Mucosa of rectum (tissue), 2 donors: ENCODE measurements around the gene PTPRD.

ENCODE experiments used
- H3K27ac ChIP-seq, 2 donors: one replicate each; pipeline ENCODE4 v1.7.0; 2013; ENCODE audit warnings: inconsistent platforms in 2 of 2, low read depth in 2 of 2, low read length in 2 of 2
- H3K27me3 ChIP-seq, 2 donors: one replicate each; pipeline ENCODE4 v1.7.0; 2013; ENCODE audit warnings: low read length in 2 of 2; ENCODE audit not compliant: control insufficient read depth in 2 of 2, insufficient read depth in 2 of 2
- H3K36me3 ChIP-seq, 2 donors: one replicate each; pipeline ENCODE4 v1.7.0; 2013; ENCODE audit warnings: low read length in 2 of 2; ENCODE audit not compliant: control insufficient read depth in 2 of 2, insufficient read depth in 2 of 2
- H3K4me1 ChIP-seq, 2 donors: one replicate each; pipeline ENCODE4 v1.7.0; 2013; ENCODE audit warnings: low read length in 2 of 2, mild to moderate bottlenecking in 1 of 2; ENCODE audit not compliant: control insufficient read depth in 2 of 2, insufficient read depth in 2 of 2
- H3K4me3 ChIP-seq, 2 donors: one replicate each; pipeline ENCODE4 v1.7.0; 2013; ENCODE audit warnings: low read length in 2 of 2
- H3K9ac ChIP-seq, 2 donors: one replicate each; pipeline ENCODE4 v1.7.0; 2013; ENCODE audit warnings: low read length in 2 of 2, low read depth in 1 of 2, mild to moderate bottlenecking in 1 of 2
- H3K9me3 ChIP-seq, 2 donors: one replicate each; pipeline ENCODE4 v1.7.0; 2013; ENCODE audit warnings: low read length in 2 of 2; ENCODE audit not compliant: control insufficient read depth in 2 of 2
- donor health status: healthy.
- donor health status: Normal muscosa, but diverticular disease.

The PTPRD gene

DNA sequence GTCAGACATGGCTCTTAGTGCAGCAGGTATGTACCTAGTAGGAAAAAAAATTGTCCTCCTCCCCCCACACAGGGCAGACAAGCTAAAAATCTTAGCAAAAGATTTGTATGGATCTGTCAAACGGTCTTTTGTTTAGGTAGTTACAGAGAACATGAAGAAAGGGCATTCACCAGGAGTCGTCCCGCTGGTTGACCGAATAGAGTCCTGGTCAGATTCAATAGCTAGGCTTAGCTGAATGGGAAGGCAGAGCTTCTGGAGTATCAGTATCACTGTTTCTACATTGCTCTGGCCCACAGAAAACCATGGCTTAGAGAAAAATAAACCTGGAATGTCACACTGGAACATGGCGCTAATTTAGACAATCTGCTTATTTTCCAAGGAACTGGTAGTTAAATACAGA is 642.3 kb downstream of the PTPRD start:
- Histone ChIP-seq H3K4me1 (peaks cover 0 to 4% of the 10 kb centered on the region in 2 donors), H3K4me3 (no peak overlapping the region), H3K9ac (no peak overlapping the region), H3K27ac (no peak overlapping the region), H3K9me3 (no peaks in the 10 kb centered on the region), H3K27me3 (no peaks in the 10 kb centered on the region), H3K36me3 (no peaks in the 10 kb centered on the region)

DNA sequence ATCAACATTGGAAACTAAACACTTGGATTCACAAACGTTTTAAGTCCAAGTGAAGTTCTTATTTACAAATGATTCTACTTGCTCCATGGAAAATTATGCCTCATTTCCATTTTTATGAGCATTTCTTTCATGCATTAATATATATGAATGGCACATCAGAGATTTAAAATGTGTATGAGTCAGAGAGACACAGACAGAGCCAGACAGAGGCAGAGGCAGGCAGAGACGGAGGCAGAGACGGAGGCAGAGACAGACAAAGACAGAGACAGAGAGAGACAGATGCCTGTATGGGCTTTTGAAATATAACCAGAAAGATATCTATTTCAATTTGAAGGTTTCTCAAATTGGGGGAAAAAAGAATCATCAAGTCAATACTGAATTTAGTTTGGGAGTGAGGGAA is 649.0 kb downstream of the PTPRD start:
- Histone ChIP-seq H3K36me3 (no peaks in the 10 kb centered on the region), H3K4me1 (no peaks in the 10 kb centered on the region), H3K9ac (no peak overlapping the region), H3K27ac (no peak overlapping the region), H3K4me3 (no peak overlapping the region), H3K9me3 (no peaks in the 10 kb centered on the region), H3K27me3 (no peaks in the 10 kb centered on the region)

DNA sequence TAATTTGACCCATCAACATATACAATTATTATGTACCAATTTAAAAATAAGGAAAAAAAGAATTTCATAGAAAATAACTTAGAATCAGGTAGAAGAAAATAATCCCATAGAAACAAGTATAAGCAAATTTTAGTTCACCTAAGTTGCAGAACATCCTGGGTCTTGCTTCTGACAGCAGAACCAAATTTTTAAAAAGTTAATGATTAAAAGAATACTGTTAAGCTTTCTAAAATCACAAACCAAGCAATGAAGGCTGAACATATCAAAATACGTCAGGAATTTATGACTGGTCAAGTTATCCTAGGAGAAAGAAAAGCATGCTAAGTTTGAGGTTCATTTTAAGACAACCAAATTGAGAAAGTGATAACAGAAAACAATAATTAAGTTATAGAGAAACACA is 650.9 kb downstream of the PTPRD start:
- no peaks in the 10 kb centered on the region for H3K36me3 ChIP-seq
- H3K27ac ChIP-seq, result no peak overlapping the region

DNA sequence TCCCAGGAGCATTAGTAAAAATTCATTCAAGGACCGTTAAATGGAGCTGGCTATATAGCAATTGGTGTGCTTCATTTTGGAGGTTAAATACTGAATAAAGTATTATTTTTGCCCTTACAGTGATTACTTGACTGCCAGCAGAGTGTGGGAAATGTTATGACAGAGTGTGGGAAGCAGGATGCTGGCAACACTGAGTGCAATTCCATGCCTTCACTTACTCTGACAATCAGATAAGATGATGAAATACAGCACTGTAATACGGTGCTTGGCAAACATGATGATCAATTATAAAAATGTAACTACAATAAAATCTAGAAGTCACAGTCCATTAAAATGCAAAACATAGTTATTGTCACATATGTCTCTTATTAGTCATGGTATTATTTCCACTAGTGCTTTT is 651.3 kb downstream of the PTPRD start:
- no peaks in the 10 kb centered on the region for H3K4me1 ChIP-seq
- no peaks in the 10 kb centered on the region for H3K9me3 ChIP-seq
- no peak overlapping the region for H3K9ac ChIP-seq
- H3K27me3 ChIP-seq, result no peaks in the 10 kb centered on the region
- no peak overlapping the region for H3K27ac ChIP-seq
- no peak overlapping the region for H3K4me3 ChIP-seq
- H3K36me3 ChIP-seq, result no peaks in the 10 kb centered on the region

More for the DNA sequence above, 650.9 kb downstream of the PTPRD start:
- Histone ChIP-seq H3K9ac (no peak overlapping the region), H3K9me3 (no peaks in the 10 kb centered on the region), H3K4me1 (no peaks in the 10 kb centered on the region), H3K27me3 (no peaks in the 10 kb centered on the region), H3K4me3 (no peak overlapping the region)

DNA sequence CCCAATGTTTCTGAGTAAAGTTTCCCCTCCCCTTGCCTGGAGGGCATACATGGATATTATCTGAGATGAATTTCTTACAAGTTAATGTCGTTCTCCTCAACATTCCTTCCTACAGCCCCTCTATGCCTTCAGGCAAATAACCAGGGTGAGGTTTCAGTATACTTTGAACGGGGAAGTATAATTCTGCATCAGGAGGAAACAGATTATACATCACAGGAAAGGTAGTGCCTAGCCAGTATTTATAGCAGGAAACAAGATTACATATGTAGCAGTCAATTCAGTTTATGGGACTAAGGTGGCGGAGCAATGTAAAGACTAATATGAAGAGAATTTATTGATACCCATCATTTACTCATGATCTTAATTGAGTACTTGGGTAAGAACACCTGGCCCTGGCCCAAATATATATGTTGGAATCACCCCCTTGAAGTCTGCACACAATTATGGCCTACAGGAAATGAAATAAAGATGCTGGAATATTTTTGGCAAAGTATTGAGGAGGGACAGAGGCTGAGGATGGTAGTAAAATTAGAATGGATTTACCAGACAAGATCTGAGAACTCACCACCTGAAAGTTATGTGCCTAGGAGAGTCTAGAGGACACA is 661.1 kb downstream of the PTPRD start:
- H3K27me3 ChIP-seq, result no peaks in the 10 kb centered on the region
- H3K9ac ChIP-seq, result no peak overlapping the region
- H3K4me1 ChIP-seq, result no peaks in the 10 kb centered on the region
- H3K9me3 ChIP-seq, result no peaks in the 10 kb centered on the region
- H3K36me3 ChIP-seq, result no peaks in the 10 kb centered on the region
- no peak overlapping the region for H3K27ac ChIP-seq
- no peak overlapping the region for H3K4me3 ChIP-seq

DNA sequence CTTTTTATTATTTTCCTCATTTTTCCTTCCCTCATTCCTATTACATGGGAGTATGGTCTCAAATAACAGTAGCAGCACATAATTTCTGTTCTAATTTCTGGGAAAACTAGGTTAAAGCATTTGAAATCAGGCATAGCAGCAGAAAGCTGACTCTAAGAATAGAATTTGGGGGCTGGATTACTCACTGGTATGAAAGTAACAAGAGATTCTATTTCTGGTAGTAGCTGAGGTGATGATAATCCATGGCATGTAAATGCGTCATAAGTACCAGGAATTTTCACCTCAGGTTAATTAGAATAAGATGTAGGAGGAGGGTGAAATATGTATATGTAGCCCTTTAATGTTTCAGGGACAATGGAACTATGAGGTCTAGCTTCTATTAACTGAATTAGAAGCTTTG is 662.0 kb downstream of the PTPRD start:
- Histone ChIP-seq H3K36me3 (no peaks in the 10 kb centered on the region), H3K9me3 (no peaks in the 10 kb centered on the region), H3K27ac (no peak overlapping the region), H3K27me3 (no peaks in the 10 kb centered on the region), H3K4me3 (no peak overlapping the region), H3K4me1 (no peaks in the 10 kb centered on the region), H3K9ac (no peak overlapping the region)

DNA sequence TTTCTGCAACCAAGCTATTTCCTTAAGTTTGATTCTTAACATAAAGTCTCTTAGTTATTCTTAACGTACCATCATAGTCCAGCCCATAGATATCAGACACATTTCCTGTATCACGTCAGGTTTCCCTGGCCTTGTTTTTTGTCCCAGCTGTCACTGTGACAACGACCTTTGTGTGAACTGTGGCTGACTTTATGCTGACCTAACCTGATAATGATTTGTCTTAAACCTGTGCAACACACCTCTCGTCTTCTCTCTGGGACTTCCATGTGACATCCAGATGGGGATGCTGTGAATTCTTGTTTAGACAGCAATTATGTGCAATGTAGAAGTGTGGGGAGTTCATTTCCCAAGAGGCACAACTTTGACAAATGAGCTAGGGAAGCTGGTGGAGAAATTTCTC is 662.8 kb downstream of the PTPRD start:
- H3K9ac ChIP-seq, result no peak overlapping the region
- H3K27me3 ChIP-seq, result no peaks in the 10 kb centered on the region
- H3K36me3 ChIP-seq, result no peaks in the 10 kb centered on the region
- no peak overlapping the region for H3K27ac ChIP-seq
- H3K9me3 ChIP-seq, result no peaks in the 10 kb centered on the region
- H3K4me3 ChIP-seq, result no peak overlapping the region
- H3K4me1 ChIP-seq, result no peaks in the 10 kb centered on the region

DNA sequence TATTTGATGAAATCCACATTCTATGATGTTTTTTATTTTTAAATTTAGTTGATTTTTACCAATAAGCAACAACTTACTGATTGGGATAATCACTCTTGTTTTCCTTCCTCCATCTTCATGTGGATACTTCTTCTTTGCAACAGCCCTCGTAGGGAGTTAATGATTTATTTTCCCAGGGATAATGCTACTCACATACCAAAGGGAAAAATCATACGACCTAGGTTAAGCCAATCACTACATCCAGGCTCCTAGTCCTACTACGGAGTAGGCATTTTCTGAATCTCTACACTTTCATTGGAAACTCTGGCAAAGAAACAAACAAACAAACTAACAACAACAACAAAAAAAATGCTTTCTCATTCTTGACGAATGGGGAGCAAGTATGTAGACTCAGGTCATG is 663.4 kb downstream of the PTPRD start:
- no peak overlapping the region for H3K4me3 ChIP-seq
- H3K4me1 ChIP-seq, result no peaks in the 10 kb centered on the region
- H3K27ac ChIP-seq, result no peak overlapping the region
- H3K36me3 ChIP-seq, result no peaks in the 10 kb centered on the region
- no peak overlapping the region for H3K9ac ChIP-seq
- H3K9me3 ChIP-seq, result no peaks in the 10 kb centered on the region
- no peaks in the 10 kb centered on the region for H3K27me3 ChIP-seq

DNA sequence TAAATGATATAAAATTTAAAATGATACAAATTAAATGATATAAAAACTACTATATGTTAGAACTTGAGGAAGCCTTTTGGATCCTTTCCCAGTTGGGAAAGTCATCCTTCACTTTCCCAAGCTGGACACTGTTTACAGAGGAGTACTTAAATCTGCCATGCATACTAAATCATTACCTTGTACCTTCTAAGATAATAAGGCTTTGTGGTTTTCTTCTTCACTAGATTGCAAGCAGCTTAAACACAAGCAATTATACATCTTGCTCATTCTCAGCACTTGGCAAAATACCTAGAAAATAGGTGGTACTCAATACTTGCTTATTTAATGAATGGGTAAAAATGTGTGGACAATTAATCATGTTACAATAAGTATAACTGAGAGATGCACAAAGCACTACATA is 666.8 kb downstream of the PTPRD start:
- Histone ChIP-seq H3K27ac (no peak overlapping the region), H3K9me3 (no peaks in the 10 kb centered on the region), H3K36me3 (no peaks in the 10 kb centered on the region), H3K9ac (no peak overlapping the region), H3K4me3 (no peak overlapping the region), H3K4me1 (no peaks in the 10 kb centered on the region), H3K27me3 (no peaks in the 10 kb centered on the region)

DNA sequence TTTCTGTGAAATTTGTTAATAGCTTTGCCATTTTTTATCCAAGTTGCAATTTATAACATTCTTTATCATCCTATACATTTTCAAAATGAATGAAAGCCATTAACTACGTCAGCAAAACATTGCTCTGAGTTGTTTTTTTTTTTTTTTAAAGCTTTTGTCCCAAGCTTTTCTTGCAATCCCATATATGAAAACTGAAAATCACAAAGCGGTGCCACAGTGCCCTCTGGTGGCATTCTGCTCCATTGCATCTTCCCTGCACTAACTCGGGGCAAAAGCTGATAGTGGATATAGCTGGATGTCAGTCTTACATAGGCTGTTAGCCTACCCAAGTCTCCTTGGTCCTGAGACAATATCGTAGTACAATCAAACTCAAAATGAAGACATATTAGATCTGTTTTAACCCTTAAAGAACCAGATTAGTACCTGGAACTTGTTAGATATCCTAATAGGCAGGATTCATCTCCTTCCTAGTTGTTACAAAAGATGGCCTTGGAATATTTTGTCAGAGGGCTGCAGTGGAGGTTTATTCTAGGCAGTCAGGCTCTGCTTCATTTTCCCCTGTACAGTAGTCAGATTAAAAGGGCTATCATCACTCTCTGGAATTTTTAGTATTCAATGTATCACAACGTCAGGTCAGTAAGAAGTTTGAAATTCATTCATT is 669.9 kb downstream of the PTPRD start:
- no peak overlapping the region for H3K4me3 ChIP-seq
- no peak overlapping the region for H3K9ac ChIP-seq
- H3K27ac ChIP-seq, result no peak overlapping the region
- H3K27me3 ChIP-seq, result no peaks in the 10 kb centered on the region
- H3K36me3 ChIP-seq, result no peaks in the 10 kb centered on the region
- H3K9me3 ChIP-seq, result no peaks in the 10 kb centered on the region
- H3K4me1 ChIP-seq, result no peaks in the 10 kb centered on the region
